GM21447 (cell line): Measurements from ENCODE around the gene PRR33.

ENCODE experiments used
- ATAC-seq: cut with Tn5 transposase; IDR thresholded peaks from one replicate; pipeline ENCODE4 v1.9.1; 2021; ENCODE audit not compliant: unreplicated experiment

Gene PRR33

GRCh38 chr11:1852271-1852876, 39.3 kb downstream of the PRR33 start:
- no peak for ATAC-seq

- no peak for ATAC-seq
These were observed 40.1 kb downstream of the PRR33 start for GRCh38 chr11:1851468-1852180.

- ATAC-seq: no peak
These were observed 42.9 kb downstream of the PRR33 start for GRCh38 chr11:1848640-1849430.

DNA sequence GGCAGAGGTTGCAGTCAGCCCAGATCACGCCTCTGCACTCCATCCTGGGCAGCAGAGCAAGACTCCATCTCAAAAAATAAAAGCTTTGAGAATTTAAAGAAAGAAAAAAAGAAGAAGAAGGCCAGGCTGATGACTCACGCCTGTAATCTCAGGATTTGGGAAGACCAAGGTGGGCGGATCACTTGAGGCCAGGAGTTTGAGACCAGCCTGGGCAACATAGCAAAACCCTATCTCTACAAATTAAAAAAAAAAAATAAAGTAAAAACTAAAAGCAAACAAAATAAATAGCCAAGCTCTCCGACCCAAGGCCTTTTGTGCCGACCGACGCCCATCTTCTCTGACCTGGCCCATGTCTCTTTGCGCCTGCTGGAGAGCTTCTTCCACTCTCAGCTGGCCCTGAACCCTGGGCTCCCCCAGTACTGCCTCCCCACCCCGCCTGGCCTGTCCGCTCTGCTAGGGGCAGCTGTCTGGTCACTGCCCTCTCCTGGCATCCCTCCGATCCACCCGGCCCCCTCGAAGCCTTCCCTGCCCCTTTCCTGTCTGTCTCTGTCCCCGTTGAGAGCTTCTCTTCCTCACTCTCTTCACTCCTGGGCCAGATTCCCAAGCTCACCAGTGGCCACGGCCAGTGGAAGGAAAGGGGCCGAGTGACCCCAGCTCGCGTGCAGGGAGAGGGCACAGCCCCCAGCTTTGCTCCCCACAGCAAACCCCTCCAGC, 43.6 kb downstream of the PRR33 start:
- no peak for ATAC-seq

DNA sequence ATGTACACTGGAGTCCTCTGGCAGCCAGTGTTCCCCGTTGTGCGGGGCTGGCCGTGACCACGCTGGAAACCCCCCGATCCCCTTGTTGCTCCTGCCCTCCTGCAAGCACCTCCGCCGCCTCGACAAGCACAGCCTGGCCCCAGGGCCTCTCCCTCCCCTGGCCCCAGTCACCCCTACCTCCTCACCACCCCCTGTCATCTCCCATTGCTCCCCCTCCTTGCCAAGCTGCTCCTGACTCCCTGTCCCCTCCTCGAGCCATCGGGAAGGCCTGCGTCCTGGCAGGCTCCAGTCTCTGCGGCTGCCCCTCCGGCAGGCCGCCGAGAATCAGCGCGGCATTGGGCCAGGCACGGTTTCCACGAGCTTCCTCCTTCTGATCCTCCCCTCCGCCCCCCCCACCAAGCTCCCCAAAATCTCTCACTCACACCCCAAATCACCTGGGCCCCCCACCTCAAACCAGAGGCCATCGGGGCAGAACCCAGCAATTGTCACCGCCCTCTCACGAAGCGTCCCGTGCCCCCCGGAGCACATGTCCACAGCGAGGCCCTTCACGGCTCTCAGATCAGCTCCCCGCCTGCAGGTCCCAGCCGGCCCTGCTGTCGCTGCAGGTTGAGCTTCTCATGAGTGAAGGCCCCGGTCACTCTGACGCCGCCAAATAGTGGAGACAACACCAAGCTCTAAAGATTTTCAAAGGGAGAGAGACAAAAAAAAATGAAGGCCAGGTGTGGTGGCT, 44.5 kb downstream of the PRR33 start:
- ATAC-seq: no peak

DNA sequence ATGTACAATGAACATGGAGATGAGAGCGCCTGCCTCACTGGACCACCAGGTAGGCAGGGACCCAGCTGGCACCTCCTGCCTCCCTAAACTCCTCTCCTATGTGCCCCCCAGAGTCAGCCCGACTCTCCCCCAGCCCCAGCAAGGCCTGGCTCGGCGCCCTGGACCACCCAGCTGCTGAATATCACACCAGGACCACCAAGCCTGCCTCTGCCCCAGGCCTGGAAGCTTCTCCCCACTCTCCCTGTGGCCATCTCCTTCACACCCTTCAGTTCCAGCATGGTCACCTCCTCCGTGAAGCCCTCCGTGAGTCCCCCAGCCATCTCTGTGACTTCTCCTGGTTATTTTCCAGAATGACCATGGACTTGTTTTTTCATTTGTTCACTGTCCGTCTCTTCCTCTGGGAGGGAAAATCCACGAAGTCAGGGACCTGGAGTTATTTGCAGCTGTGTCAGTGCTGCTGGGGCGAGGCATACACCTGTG, 45.2 kb downstream of the PRR33 start:
- no peak for ATAC-seq

DNA sequence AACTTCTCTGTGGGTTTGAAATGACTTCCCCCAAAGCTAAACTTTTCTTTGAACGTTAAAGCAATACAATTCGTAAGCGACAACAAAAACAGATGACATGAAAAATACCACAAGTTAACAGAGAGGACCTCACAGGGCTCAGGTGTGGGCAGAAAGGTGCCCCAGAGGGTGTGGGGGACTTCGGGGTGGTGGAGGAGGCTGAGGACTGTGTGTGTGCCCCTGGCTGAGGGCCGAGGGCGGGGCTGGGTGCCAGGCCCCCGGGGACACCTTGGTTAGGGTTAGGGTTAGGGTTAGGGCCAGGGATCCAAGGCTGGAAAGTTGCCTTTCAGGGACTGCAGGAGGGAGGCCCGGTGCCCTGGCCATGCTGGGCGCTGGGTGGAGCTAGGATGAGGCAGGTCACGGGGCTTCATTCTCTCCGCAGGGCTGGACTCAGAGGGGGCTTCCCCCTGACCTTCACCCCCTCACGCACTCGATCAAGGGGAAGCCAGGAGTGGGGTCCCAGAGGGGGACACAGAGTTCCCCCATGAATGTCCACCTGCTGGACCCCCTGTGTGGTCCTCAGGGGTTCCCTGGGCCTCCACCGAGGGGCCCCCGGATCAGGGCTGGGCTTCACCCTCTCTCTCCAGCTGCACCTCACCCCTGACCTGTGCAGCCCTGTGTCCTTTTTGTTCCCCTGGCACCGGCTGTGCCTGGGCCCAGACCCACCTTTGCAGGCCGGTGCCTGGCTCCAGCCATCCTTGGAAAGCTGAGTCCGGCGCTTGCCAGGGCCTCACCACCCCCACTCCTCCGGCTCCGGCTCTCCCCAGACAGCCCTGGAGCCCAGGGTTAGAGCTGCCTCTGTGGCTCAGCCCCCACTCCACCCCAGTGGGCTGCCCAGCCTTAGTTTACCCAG, 45.9 kb downstream of the PRR33 start:
- ATAC-seq: no peak

GRCh38 chr11:1845095-1845429, 46.6 kb downstream of the PRR33 start:
- no peak for ATAC-seq

GRCh38 chr11:1844221-1845094, 47.2 kb downstream of the PRR33 start:
- ATAC-seq: no peak

- no peak for ATAC-seq
These were observed 47.9 kb downstream of the PRR33 start for GRCh38 chr11:1843796-1844195.

- no peak for ATAC-seq
These were observed 48.6 kb downstream of the PRR33 start for GRCh38 chr11:1843098-1843473.

- ATAC-seq: no peak
These were observed 49.3 kb downstream of the PRR33 start for GRCh38 chr11:1842149-1843097.

DNA sequence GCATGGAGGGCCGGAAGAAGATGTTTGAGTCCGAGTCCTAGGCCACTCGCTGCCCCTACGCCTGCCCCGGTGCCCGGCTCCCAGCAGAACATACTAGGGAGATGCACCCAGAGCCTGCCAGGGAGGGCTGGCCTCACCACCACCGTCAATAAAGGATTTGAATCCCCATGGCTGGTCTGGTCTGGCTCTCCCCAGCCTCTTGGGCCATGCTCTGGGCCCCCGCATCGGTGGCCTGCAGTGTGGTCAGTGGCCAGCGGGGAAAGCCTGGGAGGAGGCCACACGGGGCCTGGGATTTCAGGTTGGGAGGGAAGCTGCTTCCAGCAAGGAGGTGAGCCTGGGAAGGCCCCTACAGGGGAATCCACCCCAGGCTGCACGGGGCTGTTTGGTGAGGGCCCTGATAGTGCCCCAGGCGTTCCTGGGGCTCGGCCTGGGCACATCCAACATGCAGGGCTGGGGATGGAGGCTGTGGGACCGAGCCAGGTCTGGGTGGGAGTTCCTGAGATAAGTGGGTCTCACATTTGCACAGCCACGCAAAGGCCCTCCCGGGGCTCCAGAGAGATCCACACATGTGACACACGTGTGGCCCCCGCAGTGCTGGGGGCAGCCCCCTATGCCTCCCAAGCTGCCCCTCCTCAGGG, 50.1 kb downstream of the PRR33 start:
- ATAC-seq: no peak

- ATAC-seq: no peak
These were observed 50.8 kb downstream of the PRR33 start for GRCh38 chr11:1840780-1841480.

GRCh38 chr11:1839924-1840779, 51.5 kb downstream of the PRR33 start:
- no peak for ATAC-seq
